Neural cell (in vitro differentiated cells): Measurements from ENCODE around the gene USP48. TPM values are rescaled to one million over a fixed set of nuclear protein-coding genes. Genes with fewer than 3 reads are reported as not detected.

Source experiments
- H2AFZ ChIP-seq: fragments of 200-600, 300-800 bp; sonication (generic), shearing (Covaris generic); 2 replicates; pipeline ENCODE4 v1.6.0; 2014; ENCODE audit warnings: low read depth, mild to moderate bottlenecking, antibody characterized with exemption, low read length, moderate library complexity
- H3F3A ChIP-seq: fragments of 200-600 bp; shearing (Covaris generic); 2 replicates; pipeline ENCODE4 v1.6.1; 2016; ENCODE audit warnings: mild to moderate bottlenecking, moderate library complexity, mixed read lengths, antibody characterized with exemption, low read length; ENCODE audit not compliant: insufficient read depth, poor library complexity, severe bottlenecking
- H3K27ac ChIP-seq: fragments of 200-600, 300-800 bp; sonication (generic), shearing (Covaris generic); 2 replicates; pipeline ENCODE4 v1.5.1; 2014; ENCODE audit warnings: mild to moderate bottlenecking, low read length, moderate library complexity
- H3K27me3 ChIP-seq: fragments of 300-800, 200-600 bp; sonication (generic), shearing (Covaris generic); 2 replicates; pipeline ENCODE4 v1.6.0; 2014; ENCODE audit warnings: mild to moderate bottlenecking, low read depth, low read length, moderate library complexity; ENCODE audit not compliant: insufficient read depth
- H3K36me3 ChIP-seq: fragments of 300-800, 200-600 bp; sonication (generic), shearing (Covaris generic); 2 replicates; pipeline ENCODE4 v1.5.1; 2014; ENCODE audit warnings: mild to moderate bottlenecking, antibody characterized with exemption, low read length, moderate library complexity; ENCODE audit not compliant: insufficient read depth
- H3K4me2 ChIP-seq: fragments of 300-800, 200-600 bp; sonication (generic), shearing (Covaris generic); 2 replicates; pipeline ENCODE4 v1.6.0; 2014; ENCODE audit warnings: mild to moderate bottlenecking, low read length
- H3K4me3 ChIP-seq: fragments of 300-800, 200-600 bp; sonication (generic), shearing (Covaris generic); 2 replicates; pipeline ENCODE4 v1.5.1; 2014; ENCODE audit warnings: mild to moderate bottlenecking, low read length, moderate library complexity
- H3K79me2 ChIP-seq: fragments of 200-600 bp; shearing (Covaris generic); replicated peaks from 2 replicates; pipeline ENCODE4 v1.6.0; 2014; ENCODE audit warnings: mild to moderate bottlenecking, low read length, moderate library complexity; ENCODE audit not compliant: insufficient read depth
- H3K9ac ChIP-seq: fragments of 300-800, 200-600 bp; sonication (generic), shearing (Covaris generic); 2 replicates; pipeline ENCODE4 v1.6.1; 2016; ENCODE audit warnings: mild to moderate bottlenecking, low read length, mixed read lengths
- H3K9me2 ChIP-seq: fragments of 200-600 bp; shearing (Covaris generic); 2 replicates; pipeline ENCODE4 v1.6.1; 2016; ENCODE audit warnings: mild to moderate bottlenecking, low read length, mixed read lengths; ENCODE audit not compliant: insufficient read depth
- H3K9me3 ChIP-seq: fragments of 200-600, 300-800 bp; sonication (generic), shearing (Covaris generic); 2 replicates; pipeline ENCODE4 v1.6.1; 2016; ENCODE audit warnings: mild to moderate bottlenecking, mixed run types, low read length, moderate library complexity, mixed read lengths
- H4K20me1 ChIP-seq: fragments of 200-600 bp; shearing (Covaris generic); 2 replicates; pipeline ENCODE4 v1.6.1; 2016; ENCODE audit warnings: mild to moderate bottlenecking, mixed run types; ENCODE audit not compliant: insufficient read depth
- EP300 ChIP-seq: fragments of 450-650 bp; conservative IDR thresholded peaks from 2 replicates; pipeline ENCODE4 v1.6.1; 2014; ENCODE audit warnings: antibody characterized with exemption, mild to moderate bottlenecking, moderate library complexity; ENCODE audit not compliant: poor library complexity, severe bottlenecking
- EZH2 ChIP-seq: fragments of 200-600, 300-800 bp; shearing (Covaris generic), sonication (generic); IDR thresholded peaks from 2 replicates; pipeline ENCODE4 v1.6.1; 2014; ENCODE audit warnings: antibody characterized with exemption, low read length, borderline replicate concordance, mild to moderate bottlenecking; ENCODE audit not compliant: insufficient read depth, poor library complexity, severe bottlenecking
- MXI1 ChIP-seq: fragments of 450-650 bp; conservative IDR thresholded peaks from 2 replicates; pipeline ENCODE4 v1.6.1; 2014; ENCODE audit warnings: antibody characterized with exemption, mild to moderate bottlenecking; ENCODE audit not compliant: poor library complexity, severe bottlenecking
- POLR2AphosphoS5 ChIP-seq: IDR thresholded peaks from 2 replicates; pipeline ENCODE4 v1.6.1; 2012
- RAD21 ChIP-seq: fragments of 450-650 bp; conservative IDR thresholded peaks from 2 replicates; pipeline ENCODE4 v1.6.1; 2014; ENCODE audit warnings: antibody characterized with exemption, mild to moderate bottlenecking, moderate library complexity
- SMC3 ChIP-seq: fragments of 450-650 bp; conservative IDR thresholded peaks from 2 replicates; pipeline ENCODE4 v1.6.1; 2014; ENCODE audit warnings: antibody characterized with exemption, mild to moderate bottlenecking, moderate library complexity; ENCODE audit not compliant: poor library complexity
- TAF1 ChIP-seq: IDR thresholded peaks from 2 replicates; pipeline ENCODE4 v1.6.1; 2012; ENCODE audit warnings: low read depth
- polyA minus RNA-seq: library from RNA; depleted of rRNA, polyadenylated mRNA; stranded (reverse); fragments of >200 nt; gene quantifications from 2 replicates; pipeline ENCODE4 v1.2.3, GENCODE V29; 2014
- polyA plus RNA-seq: library from polyadenylated mRNA; depleted of rRNA; stranded (reverse); fragments of >200 nt; gene quantifications from 2 replicates; pipeline ENCODE4 v1.2.3, GENCODE V29; 2014
- TF ChIP-seq, protein P1 (sequence below): IDR thresholded peaks from 2 replicates; pipeline ENCODE4 v1.6.1; 2012; ENCODE audit warnings: borderline replicate concordance
- TF ChIP-seq, protein P2 (sequence below): fragments of 450-650 bp; IDR thresholded peaks from 2 replicates; pipeline ENCODE4 v1.5.1; 2014; ENCODE audit warnings: antibody characterized with exemption, mild to moderate bottlenecking, moderate library complexity; ENCODE audit not compliant: poor library complexity, severe bottlenecking

Gene USP48, protein sequence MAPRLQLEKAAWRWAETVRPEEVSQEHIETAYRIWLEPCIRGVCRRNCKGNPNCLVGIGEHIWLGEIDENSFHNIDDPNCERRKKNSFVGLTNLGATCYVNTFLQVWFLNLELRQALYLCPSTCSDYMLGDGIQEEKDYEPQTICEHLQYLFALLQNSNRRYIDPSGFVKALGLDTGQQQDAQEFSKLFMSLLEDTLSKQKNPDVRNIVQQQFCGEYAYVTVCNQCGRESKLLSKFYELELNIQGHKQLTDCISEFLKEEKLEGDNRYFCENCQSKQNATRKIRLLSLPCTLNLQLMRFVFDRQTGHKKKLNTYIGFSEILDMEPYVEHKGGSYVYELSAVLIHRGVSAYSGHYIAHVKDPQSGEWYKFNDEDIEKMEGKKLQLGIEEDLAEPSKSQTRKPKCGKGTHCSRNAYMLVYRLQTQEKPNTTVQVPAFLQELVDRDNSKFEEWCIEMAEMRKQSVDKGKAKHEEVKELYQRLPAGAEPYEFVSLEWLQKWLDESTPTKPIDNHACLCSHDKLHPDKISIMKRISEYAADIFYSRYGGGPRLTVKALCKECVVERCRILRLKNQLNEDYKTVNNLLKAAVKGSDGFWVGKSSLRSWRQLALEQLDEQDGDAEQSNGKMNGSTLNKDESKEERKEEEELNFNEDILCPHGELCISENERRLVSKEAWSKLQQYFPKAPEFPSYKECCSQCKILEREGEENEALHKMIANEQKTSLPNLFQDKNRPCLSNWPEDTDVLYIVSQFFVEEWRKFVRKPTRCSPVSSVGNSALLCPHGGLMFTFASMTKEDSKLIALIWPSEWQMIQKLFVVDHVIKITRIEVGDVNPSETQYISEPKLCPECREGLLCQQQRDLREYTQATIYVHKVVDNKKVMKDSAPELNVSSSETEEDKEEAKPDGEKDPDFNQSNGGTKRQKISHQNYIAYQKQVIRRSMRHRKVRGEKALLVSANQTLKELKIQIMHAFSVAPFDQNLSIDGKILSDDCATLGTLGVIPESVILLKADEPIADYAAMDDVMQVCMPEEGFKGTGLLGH
- polyA plus RNA-seq (57.5 and 67.2 TPM in 2 replicates), polyA minus RNA-seq (91.3 and 91.7 TPM in 2 replicates)

DNA sequence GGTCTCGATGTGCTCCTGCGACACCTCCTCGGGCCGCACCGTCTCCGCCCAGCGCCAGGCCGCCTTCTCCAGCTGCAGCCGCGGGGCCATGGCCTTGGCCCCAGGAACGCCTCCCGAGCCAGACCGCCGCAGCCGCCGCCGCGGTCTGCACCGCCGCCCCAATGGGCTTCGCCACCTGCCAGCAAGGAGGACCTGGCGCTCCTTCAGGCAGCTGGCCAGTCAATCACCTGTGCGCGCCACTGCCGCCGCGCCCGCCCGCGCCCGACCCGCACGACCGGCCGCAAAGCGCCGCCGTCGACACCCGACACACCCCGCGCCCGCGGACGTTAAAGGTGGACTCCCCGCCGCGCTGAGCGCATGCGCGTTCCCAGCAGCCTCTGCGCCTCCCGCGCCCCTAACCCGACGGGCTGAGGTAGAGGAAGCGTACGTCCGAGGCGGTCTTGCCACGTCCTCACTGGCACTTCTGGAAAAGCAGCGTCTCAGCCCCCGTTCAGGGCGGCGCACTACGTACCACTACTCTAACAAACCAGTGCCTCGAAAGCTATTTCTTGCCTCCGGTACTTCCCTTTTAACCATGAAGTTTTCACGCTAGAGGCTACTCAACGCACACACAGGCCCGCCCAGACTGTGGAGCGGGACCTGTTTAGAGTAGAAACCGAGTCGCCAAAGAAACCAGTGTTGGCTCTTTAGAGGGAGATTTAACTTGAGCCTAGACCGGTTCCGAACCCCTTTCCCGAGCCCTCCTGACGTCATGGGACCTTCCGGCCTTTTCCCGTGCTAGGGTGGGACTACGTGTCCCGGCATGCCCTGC, at the start of gene USP48:
TSS of gene USP48 (minus strand) at position 282 of the 811 bp plus-strand sequence. CDS start at position 90, 192 bp downstream.
- H3K27me3 ChIP-seq = no peaks in the 10 kb centered on the region
- H3K9me2 ChIP-seq = no peaks in the 10 kb centered on the region

More for the DNA sequence above, at the start of gene USP48:
- Histone ChIP-seq H3K27ac (peak within 1 kb of the TSS; percentile 95), H3K4me3 (peak within 1 kb of the TSS; percentile 80), H3K36me3 (no peaks in the 10 kb centered on the region), H4K20me1 (no peaks in the 10 kb centered on the region), H3K4me2 (peak within 1 kb of the TSS; percentile 49), H3F3A (no peaks in the 10 kb centered on the region), H3K9ac (peak within 1 kb of the TSS; percentile 92), H2AFZ (peak within 1 kb of the TSS; percentile 81), H3K79me2 (peaks cover 32% of the 10 kb centered on the region), H3K9me3 (no peaks in the 10 kb centered on the region)
- TF ChIP-seq TAF1 (peak; percentile 97), MXI1 (peak; percentile 80), POLR2AphosphoS5 (peak; percentile 96), RAD21 (no peak), SMC3 (peak; percentile 32), EZH2 (no peak), EP300 (peak; percentile 75)
- TF ChIP-seq, protein P1, sequence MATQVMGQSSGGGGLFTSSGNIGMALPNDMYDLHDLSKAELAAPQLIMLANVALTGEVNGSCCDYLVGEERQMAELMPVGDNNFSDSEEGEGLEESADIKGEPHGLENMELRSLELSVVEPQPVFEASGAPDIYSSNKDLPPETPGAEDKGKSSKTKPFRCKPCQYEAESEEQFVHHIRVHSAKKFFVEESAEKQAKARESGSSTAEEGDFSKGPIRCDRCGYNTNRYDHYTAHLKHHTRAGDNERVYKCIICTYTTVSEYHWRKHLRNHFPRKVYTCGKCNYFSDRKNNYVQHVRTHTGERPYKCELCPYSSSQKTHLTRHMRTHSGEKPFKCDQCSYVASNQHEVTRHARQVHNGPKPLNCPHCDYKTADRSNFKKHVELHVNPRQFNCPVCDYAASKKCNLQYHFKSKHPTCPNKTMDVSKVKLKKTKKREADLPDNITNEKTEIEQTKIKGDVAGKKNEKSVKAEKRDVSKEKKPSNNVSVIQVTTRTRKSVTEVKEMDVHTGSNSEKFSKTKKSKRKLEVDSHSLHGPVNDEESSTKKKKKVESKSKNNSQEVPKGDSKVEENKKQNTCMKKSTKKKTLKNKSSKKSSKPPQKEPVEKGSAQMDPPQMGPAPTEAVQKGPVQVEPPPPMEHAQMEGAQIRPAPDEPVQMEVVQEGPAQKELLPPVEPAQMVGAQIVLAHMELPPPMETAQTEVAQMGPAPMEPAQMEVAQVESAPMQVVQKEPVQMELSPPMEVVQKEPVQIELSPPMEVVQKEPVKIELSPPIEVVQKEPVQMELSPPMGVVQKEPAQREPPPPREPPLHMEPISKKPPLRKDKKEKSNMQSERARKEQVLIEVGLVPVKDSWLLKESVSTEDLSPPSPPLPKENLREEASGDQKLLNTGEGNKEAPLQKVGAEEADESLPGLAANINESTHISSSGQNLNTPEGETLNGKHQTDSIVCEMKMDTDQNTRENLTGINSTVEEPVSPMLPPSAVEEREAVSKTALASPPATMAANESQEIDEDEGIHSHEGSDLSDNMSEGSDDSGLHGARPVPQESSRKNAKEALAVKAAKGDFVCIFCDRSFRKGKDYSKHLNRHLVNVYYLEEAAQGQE = peak; percentile 85
- TF ChIP-seq, protein P2, sequence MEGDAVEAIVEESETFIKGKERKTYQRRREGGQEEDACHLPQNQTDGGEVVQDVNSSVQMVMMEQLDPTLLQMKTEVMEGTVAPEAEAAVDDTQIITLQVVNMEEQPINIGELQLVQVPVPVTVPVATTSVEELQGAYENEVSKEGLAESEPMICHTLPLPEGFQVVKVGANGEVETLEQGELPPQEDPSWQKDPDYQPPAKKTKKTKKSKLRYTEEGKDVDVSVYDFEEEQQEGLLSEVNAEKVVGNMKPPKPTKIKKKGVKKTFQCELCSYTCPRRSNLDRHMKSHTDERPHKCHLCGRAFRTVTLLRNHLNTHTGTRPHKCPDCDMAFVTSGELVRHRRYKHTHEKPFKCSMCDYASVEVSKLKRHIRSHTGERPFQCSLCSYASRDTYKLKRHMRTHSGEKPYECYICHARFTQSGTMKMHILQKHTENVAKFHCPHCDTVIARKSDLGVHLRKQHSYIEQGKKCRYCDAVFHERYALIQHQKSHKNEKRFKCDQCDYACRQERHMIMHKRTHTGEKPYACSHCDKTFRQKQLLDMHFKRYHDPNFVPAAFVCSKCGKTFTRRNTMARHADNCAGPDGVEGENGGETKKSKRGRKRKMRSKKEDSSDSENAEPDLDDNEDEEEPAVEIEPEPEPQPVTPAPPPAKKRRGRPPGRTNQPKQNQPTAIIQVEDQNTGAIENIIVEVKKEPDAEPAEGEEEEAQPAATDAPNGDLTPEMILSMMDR = no peak
